ENCODE measurements around the gene UBE2J2. TPM values are rescaled to one million over a fixed set of nuclear protein-coding genes. Genes with fewer than 3 reads are reported as not detected.

UBE2J2 gene
- total RNA-seq, 1 donor = 51.4 TPM

- DNase-seq (ENCODE audit: low read depth) = no peak
- TF ChIP-seq CTCF (IDR thresholded peaks at IDR 0.05; ENCODE audit: insufficient read depth, low read depth, low read length) = no peak
- H3K4me3 ChIP-seq (ENCODE audit: low read depth, low read length) = no peak overlapping the region
Measured at GRCh38 chr1:1225238-1225845, 48.3 kb downstream of the UBE2J2 start.

GRCh38 chr1:1223891-1224290 is 49.8 kb downstream of the UBE2J2 start:
- no peak for DNase-seq (ENCODE audit: low read depth)
- no peak for TF ChIP-seq CTCF (IDR thresholded peaks at IDR 0.05; ENCODE audit: insufficient read depth, low read depth, low read length)
- no peak overlapping the region for H3K4me3 ChIP-seq (ENCODE audit: low read depth, low read length)

GRCh38 chr1:1223321-1223720 is 50.3 kb downstream of the UBE2J2 start:
- no peak for TF ChIP-seq CTCF (IDR thresholded peaks at IDR 0.05; ENCODE audit: insufficient read depth, low read depth, low read length)
- no peak overlapping the region for H3K4me3 ChIP-seq (ENCODE audit: low read depth, low read length)
- DNase-seq (ENCODE audit: low read depth) = no peak

GRCh38 chr1:1222575-1223225 is 51.0 kb downstream of the UBE2J2 start:
- H3K4me3 ChIP-seq (ENCODE audit: low read depth, low read length) = no peak overlapping the region
- no peak for TF ChIP-seq CTCF (IDR thresholded peaks at IDR 0.05; ENCODE audit: insufficient read depth, low read depth, low read length)
- DNase-seq (ENCODE audit: low read depth) = no peak

- no peak overlapping the region for H3K4me3 ChIP-seq (ENCODE audit: low read depth, low read length)
- DNase-seq (ENCODE audit: low read depth) = no peak
- no peak for TF ChIP-seq CTCF (IDR thresholded peaks at IDR 0.05; ENCODE audit: insufficient read depth, low read depth, low read length)
Measured at GRCh38 chr1:1221887-1222574, 51.6 kb downstream of the UBE2J2 start.

- TF ChIP-seq CTCF (IDR thresholded peaks at IDR 0.05; ENCODE audit: insufficient read depth, low read depth, low read length) = no peak
- DNase-seq (ENCODE audit: low read depth) = no peak
- H3K4me3 ChIP-seq (ENCODE audit: low read depth, low read length) = no peak overlapping the region
Measured at GRCh38 chr1:1220197-1220596, 53.5 kb downstream of the UBE2J2 start.
